CD4-positive, alpha-beta T cell treated with Interleukin-12 subunit alpha and Interleukin-12 subunit beta, for 1 hour (primary cell): ENCODE measurements around the gene FIBP.
A peak's percentile ranks its signal among the peaks of the same experiment; 100 is the strongest.
"Not testable (repeated sequence)": the region's sequence is repeated elsewhere in the genome, so short reads cannot be mapped to it uniquely, and the experiment has no call there.

Experiments
- DNase-seq: peaks from one replicate; pipeline ENCODE4 v3.0.0-alpha.2; 2020

FIBP gene

GRCh38 chr11:65857853-65858680 lies 30.2 kb downstream of the FIBP start, which contains the start of gene CFL1:
TSS of gene CFL1 (minus strand) at chr11:65858180. CDS start at chr11:65858099, 81 bp downstream.
- peak; percentile 98 for DNase-seq

GRCh38 chr11:65857500-65857852 lies 30.8 kb downstream of the FIBP start:
- peak; percentile 62 for DNase-seq

GRCh38 chr11:65856689-65857499 lies 31.4 kb downstream of the FIBP start:
- DNase-seq: peak; percentile 84

- DNase-seq: no peak
Observed at GRCh38 chr11:65855927-65856363, 32.3 kb downstream of the FIBP start.

- DNase-seq: no peak
Observed at GRCh38 chr11:65854852-65855837, 33.1 kb downstream of the FIBP start.

- no peak for DNase-seq
Observed at GRCh38 chr11:65854161-65854592, 34.1 kb downstream of the FIBP start.

GRCh38 chr11:65853246-65853979 lies 34.9 kb downstream of the FIBP start:
- no peak for DNase-seq

- no peak for DNase-seq
Observed at GRCh38 chr11:65852508-65853245, 35.6 kb downstream of the FIBP start.

GRCh38 chr11:65851811-65852507 lies 36.3 kb downstream of the FIBP start:
- DNase-seq: no peak

GRCh38 chr11:65851083-65851579 lies 37.1 kb downstream of the FIBP start:
- peak; percentile 34 for DNase-seq

- no peak for DNase-seq
Observed at GRCh38 chr11:65850217-65851082, 37.8 kb downstream of the FIBP start.

- no peak for DNase-seq
Observed at GRCh38 chr11:65849771-65850216, 38.5 kb downstream of the FIBP start.

GRCh38 chr11:65849366-65849765 lies 38.9 kb downstream of the FIBP start:
- DNase-seq: no peak

GRCh38 chr11:65848693-65849092 lies 39.6 kb downstream of the FIBP start:
- not testable (repeated sequence) for DNase-seq

- DNase-seq: no peak
Observed at GRCh38 chr11:65847746-65848145, 40.5 kb downstream of the FIBP start.

GRCh38 chr11:65844231-65844872 lies 43.9 kb downstream of the FIBP start:
- DNase-seq: no peak

- no peak for DNase-seq
Observed at GRCh38 chr11:65843811-65844210, 44.5 kb downstream of the FIBP start.

GRCh38 chr11:65842144-65842543 lies 46.1 kb downstream of the FIBP start:
- no peak for DNase-seq

GRCh38 chr11:65834202-65834601 lies 54.1 kb downstream of the FIBP start:
- DNase-seq: no peak
